GM12865 (cell line): ENCODE data around the gene ZBTB8OS.

ENCODE experiments used
- DNase-seq: peaks from one replicate; pipeline ENCODE4 v3.0.0; 2010; ENCODE audit warnings: low read depth
- H3K4me3 ChIP-seq: 2 replicates; pipeline ENCODE4 v1.5.1; 2011; ENCODE audit warnings: mild to moderate bottlenecking, low read depth, low read length, control low read depth
- CTCF ChIP-seq: IDR thresholded peaks from 2 replicates; pipeline ENCODE4 v1.5.1; 2011; ENCODE audit warnings: low read length, control low read depth, low read depth, inconsistent platforms; ENCODE audit not compliant: insufficient read depth; ENCODE audit errors: missing control alignments

ZBTB8OS gene

DNA sequence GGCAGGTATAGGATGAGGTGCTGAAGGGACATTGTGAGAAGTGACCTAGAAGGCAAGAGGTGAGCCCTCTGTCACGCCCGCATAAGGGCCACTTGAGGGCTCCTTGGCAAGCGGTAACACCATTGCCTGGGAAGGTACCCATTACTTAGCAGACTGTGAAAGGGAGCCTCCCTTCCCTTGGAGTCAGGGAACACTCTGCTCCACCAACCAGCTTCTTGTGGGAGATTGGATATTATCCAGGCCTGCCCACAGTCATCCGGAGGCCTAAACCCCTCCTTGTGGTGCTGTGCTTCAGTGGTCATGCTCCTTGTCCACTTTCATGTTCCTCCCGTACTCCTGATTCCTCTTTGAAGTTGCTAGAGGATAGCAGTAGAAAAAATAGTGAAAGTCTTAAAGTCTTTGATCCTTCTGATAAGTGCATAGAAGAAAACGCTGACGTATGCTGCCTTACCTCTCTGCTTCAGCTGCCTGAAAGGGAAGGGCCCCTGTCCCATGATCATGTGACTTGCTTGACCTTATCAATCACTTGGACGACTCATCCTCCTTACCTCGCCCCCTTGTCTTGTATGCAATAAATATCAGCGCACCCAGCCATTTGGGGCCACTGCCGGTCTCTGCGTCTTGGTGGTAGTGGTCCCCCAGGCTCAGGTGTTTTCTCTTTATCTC is 16.7 kb upstream of the ZBTB8OS start:
- no peak for DNase-seq
- TF ChIP-seq CTCF: no peak

DNA sequence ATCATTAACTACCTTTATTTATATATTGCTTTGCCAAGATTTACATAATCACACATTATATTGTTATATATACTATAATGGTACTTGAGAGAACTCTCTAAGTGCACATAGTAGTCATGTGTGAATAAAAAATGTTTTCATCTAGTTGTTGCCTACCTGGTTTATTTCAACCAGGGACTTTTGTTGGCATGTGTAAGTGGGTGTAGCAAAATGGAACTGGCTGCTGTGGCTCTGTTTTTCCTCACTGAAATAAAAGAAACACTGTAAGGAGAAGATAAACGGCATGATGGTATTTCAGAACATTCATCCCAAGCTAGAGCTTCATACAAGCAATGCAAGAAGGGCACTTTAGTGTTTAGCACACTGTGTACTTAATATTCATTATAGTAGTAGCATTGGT is 15.6 kb upstream of the ZBTB8OS start:
- no peak for TF ChIP-seq CTCF
- H3K4me3 ChIP-seq: no peak overlapping the region
- DNase-seq: no peak

More for the DNA sequence above, 16.7 kb upstream of the ZBTB8OS start:
- no peak overlapping the region for H3K4me3 ChIP-seq

- no peak for TF ChIP-seq CTCF
- no peak for DNase-seq
- H3K4me3 ChIP-seq: no peak overlapping the region
These were observed 9.2 kb upstream of the ZBTB8OS start for GRCh38 chr1:32659581-32659980.

DNA sequence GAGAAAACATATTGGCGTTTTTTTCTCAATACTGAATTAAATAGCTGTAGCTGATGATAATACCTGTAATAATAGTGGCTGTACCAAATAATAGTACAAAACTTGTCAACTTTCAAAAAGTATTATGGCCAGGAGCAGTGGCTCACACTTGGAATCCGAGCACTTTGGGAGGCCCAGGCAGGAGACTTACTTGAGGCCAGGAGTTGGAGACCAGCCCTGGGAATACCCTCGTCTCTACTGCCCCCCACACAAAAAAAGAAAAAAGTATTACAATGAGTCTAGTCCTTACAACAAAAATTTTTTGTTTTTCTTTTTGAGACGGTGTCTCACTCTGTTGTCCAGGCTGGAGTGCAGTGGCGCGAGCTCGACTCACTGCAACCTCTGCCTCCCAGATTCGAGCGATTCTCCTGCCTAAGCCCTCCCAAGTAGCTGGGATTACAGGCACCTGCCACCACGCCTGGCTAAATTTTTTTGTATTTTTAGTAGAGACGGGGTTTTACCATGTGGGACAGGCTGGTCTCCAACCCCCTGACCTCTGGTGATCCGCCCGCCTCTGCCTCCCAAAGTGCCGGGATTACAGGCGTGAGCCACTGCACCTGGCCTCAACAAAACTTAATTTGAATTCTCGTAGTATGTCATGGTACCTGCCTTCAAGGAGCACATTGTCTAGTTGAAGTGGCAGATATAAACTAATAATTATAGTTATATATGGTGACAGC is 2.1 kb upstream of the ZBTB8OS start:
- TF ChIP-seq CTCF: no peak
- H3K4me3 ChIP-seq: peak overlapping the region; percentile 83
- DNase-seq: peak; percentile 18

- TF ChIP-seq CTCF: no peak
- DNase-seq: no peak
- H3K4me3 ChIP-seq: peak overlapping the region; percentile 83
These were observed 1.2 kb upstream of the ZBTB8OS start for GRCh38 chr1:32651461-32652073.

DNA sequence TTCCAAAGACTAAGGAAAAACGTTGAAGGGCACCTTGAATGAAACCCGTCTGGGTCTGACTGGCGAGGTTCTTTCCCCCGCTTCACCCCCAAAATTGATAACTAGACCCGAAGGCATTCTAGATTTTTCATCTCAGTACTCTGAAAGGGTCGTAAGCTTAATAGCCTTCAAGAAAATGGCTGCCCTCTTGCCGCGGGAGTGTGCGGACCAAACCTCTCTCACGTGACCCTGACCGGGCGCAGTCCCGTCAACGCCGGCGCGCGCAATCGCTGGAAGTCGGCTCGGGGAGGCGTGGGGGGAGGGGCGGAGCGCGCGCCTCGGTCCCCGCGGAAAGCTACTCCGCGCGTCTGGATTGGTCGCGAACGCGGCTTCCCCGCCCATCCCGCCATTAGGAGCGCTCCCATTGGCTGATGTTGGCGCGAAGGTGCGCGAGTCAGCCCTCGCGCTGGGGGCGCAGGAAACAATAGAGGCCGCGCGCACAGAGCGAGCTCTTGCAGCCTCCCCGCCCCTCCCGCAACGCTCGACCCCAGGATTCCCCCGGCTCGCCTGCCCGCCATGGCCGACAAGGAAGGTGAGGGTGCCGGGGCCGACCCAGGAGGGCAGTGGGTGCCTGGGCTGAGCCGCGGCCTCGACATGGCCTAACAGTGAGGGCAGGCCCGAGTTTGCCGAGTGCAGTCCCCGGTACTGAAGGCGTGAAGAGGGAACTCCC is 556 bp upstream of the ZBTB8OS start, which contains the start of gene RBBP4:
Gene RBBP4, plus strand, starts transcription at position 457 of the 709 bp plus-strand sequence. Its CDS starts 99 bp downstream, at position 556.
- DNase-seq: peak; percentile 99
- no peak for TF ChIP-seq CTCF
- peak within 1 kb of the TSS; percentile 96 for H3K4me3 ChIP-seq
